ENCODE results near the gene FHOD3.

The FHOD3 gene

DNA sequence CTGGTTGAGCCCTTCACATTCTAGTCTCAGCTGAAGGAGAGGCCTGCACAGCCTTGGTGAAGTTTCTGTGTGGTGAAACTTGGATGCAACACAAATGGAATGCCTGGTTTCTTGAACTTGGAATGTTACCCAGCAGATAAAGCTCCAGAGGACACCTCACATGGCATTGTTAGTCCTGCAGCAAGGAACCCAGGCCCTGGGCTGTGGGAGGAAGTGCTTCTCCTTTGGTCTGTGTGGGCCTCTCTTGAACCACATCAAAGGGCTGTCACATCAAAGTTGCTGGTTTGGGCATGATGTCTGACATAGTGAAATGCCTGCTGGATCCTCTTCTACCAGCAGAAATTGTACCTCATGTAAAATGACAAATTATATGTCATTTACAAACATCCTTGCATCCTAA, 198.5 kb downstream of the FHOD3 start:
- Histone ChIP-seq H3K4me2 (peak overlapping the region; percentile 61), H4K20me1 (no peaks in the 10 kb centered on the region), H3K4me1 (peaks cover 53% of the 10 kb centered on the region), H3K27me3 (no peaks in the 10 kb centered on the region), H3K9me3 (no peaks in the 10 kb centered on the region), H3K27ac (no peak overlapping the region), H3K9ac (no peak overlapping the region), H3K36me3 (no peaks in the 10 kb centered on the region), H3K4me3 (no peak overlapping the region)
- no peak for TF ChIP-seq Cebpa-rat (IDR thresholded peaks at IDR 0.05)

DNA sequence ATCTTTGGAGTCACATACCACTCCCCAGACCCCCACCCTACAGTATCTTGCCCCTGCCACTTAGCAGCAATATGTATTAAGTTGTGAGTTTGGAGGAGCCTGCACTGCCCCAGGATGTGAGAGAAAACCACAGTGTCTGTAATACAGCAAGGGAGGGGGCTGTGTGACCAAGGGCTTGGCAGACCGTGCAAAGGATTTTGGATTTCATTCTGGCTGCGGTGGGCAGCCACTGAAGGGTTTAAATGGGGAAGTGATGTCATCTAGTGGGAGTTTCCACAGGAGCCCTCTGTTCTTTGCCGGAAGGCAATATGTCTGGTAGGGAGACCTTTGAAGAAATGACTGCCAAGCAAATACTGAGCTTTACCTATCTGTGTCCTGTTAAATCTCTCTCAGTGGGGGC, 202.4 kb downstream of the FHOD3 start:
- H3K9me3 ChIP-seq, result 0 out of 2 replicates have a peak, but pooled peaks cover 3% of the 10 kb centered on the region
- no peak for TF ChIP-seq Cebpa-rat (IDR thresholded peaks at IDR 0.05)
- H3K36me3 ChIP-seq, result no peaks in the 10 kb centered on the region
- peaks cover 36% of the 10 kb centered on the region for H3K4me1 ChIP-seq
- H3K27me3 ChIP-seq, result no peaks in the 10 kb centered on the region
- no peak overlapping the region for H3K27ac ChIP-seq
- H3K4me3 ChIP-seq, result no peak overlapping the region
- peak overlapping the region; percentile 71 for H3K4me2 ChIP-seq
- no peak overlapping the region for H3K9ac ChIP-seq
- no peaks in the 10 kb centered on the region for H4K20me1 ChIP-seq

DNA sequence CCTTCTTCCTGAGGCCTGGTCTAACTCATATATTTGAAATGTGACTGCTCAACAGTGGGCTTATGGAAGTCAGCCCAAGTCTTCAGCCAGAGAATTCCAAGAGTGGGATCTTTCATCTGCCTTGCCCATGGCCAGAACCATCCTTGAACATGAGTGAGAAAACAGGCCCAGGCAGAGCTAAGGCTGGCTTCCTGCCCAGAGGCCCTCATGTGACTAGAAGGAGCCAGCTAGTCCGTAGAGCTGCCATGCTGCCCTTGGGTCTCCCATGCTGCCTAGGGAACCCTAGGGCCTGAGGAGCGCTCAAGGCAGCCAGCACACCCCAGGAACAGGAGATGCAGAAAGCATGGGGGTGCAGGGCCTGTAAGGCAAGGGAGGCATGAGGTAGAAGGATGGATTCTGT, 203.6 kb downstream of the FHOD3 start:
- no peak overlapping the region for H3K4me3 ChIP-seq
- peaks cover 25% of the 10 kb centered on the region for H3K4me1 ChIP-seq
- H3K4me2 ChIP-seq, result no peak overlapping the region
- 0 out of 2 replicates have a peak, but pooled peaks cover 3% of the 10 kb centered on the region for H3K9me3 ChIP-seq
- H3K27me3 ChIP-seq, result no peaks in the 10 kb centered on the region
- H3K27ac ChIP-seq, result no peak overlapping the region
- H3K9ac ChIP-seq, result no peak overlapping the region
- no peaks in the 10 kb centered on the region for H3K36me3 ChIP-seq
- no peak for TF ChIP-seq Cebpa-rat (IDR thresholded peaks at IDR 0.05)
- H4K20me1 ChIP-seq, result no peaks in the 10 kb centered on the region

DNA sequence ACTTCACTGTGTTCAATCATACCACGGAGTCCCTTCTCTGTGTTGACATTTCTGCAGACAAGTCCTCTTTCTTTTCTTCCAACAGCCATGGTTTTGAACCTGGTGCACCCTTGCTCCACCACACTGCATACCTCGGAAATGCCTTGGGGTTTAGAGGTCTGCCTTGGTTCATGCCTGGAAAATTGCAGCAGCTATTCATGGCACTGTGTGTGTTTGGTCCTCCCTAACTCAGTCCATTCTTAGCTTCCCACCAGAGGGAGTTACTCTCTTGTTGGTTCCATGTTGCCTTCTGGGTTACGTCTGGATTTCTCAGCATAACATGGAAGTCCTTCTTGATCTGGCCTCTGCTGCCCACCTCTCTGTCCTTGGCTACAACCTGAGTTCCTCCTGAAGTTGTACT, 206.0 kb downstream of the FHOD3 start:
- Histone ChIP-seq H3K9me3 (0 out of 2 replicates have a peak, but pooled peaks cover 3% of the 10 kb centered on the region), H3K27me3 (no peaks in the 10 kb centered on the region), H4K20me1 (no peaks in the 10 kb centered on the region), H3K27ac (no peak overlapping the region), H3K4me3 (no peak overlapping the region), H3K9ac (no peak overlapping the region), H3K4me1 (peaks cover 19% of the 10 kb centered on the region), H3K36me3 (no peaks in the 10 kb centered on the region), H3K4me2 (no peak overlapping the region)
- TF ChIP-seq Cebpa-rat (IDR thresholded peaks at IDR 0.05), result no peak

DNA sequence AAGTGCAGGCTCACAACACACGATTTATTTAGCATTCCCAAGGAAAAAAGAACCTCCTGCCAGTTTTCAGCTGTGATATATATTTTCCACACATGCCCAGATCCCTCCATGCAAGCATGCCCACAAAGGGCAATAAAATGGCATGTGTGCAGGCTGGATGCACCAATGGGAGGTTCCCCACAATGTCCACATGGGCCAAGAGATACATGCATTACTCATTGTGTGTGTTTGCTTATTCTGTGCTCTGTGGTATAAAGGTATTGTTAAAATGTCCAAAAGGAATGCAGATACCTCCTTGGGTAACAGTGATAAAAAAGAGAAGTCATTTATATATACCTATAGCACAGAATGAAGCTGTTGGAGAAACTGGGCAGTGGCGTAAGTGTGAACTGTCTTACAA, 207.4 kb downstream of the FHOD3 start:
- Histone ChIP-seq H3K9me3 (0 out of 2 replicates have a peak, but pooled peaks cover 3% of the 10 kb centered on the region), H3K4me3 (no peak overlapping the region), H3K36me3 (no peaks in the 10 kb centered on the region), H3K27ac (no peak overlapping the region), H3K9ac (no peak overlapping the region), H4K20me1 (no peaks in the 10 kb centered on the region), H3K4me1 (peaks cover 11% of the 10 kb centered on the region), H3K27me3 (no peaks in the 10 kb centered on the region), H3K4me2 (no peak overlapping the region)
- TF ChIP-seq Cebpa-rat (IDR thresholded peaks at IDR 0.05), result no peak

DNA sequence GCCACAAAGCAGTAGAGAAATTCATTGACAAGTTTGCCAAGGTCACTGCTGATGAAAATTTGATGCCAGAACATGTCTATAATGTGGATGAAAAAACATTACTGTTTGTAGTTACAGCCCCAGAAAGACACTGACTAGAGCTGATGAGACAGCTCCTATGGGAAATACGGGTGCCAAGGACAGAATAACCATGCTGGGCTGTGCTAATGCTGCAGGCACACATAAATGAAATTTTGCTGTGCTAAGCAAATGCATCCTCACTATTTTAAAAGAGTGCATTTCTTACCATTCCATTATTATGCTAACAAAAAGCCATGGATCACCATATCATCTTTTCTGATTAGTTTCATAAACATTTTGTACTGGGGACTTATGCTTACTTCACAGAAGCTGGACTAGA, 208.2 kb downstream of the FHOD3 start:
- Histone ChIP-seq H3K4me3 (no peak overlapping the region), H3K4me1 (peaks cover 3% of the 10 kb centered on the region), H3K27me3 (no peaks in the 10 kb centered on the region), H3K27ac (no peak overlapping the region), H3K4me2 (no peak overlapping the region), H3K9ac (no peak overlapping the region), H3K36me3 (no peaks in the 10 kb centered on the region), H3K9me3 (0 out of 2 replicates have a peak, but pooled peaks cover 3% of the 10 kb centered on the region), H4K20me1 (no peaks in the 10 kb centered on the region)
- no peak for TF ChIP-seq Cebpa-rat (IDR thresholded peaks at IDR 0.05)

DNA sequence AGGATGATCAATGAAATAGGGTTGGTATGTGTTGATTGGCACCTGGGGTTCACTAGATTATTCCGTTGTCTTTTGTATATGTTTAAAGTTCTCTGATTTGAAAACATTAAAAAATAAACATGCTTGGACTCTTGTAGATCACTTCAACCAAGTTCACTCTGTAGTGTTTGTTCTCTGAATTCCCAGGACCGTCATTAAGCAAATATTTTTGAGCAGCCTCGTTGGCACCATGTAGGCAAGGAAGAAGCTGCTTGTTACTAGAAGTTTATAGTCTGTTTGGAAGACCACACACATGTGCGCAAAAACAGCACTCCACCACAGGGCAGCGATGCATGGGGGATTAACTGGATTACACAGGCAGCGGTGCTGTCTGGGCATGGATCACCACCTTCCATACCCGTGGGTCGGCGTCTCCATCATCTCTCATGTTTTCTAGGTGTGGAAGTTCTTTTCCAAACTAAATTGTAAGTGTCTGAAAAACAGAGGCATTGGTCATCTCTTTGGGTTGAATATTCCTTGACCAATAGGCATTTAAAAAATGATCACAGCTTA, 212.2 kb downstream of the FHOD3 start:
- no peak for TF ChIP-seq Cebpa-rat (IDR thresholded peaks at IDR 0.05)
- Histone ChIP-seq H3K4me1 (peaks cover 35% of the 10 kb centered on the region), H3K9ac (no peak overlapping the region), H3K4me3 (no peak overlapping the region), H3K4me2 (no peak overlapping the region), H3K36me3 (no peaks in the 10 kb centered on the region), H3K9me3 (no peaks in the 10 kb centered on the region), H4K20me1 (no peaks in the 10 kb centered on the region), H3K27ac (no peak overlapping the region), H3K27me3 (no peaks in the 10 kb centered on the region)

DNA sequence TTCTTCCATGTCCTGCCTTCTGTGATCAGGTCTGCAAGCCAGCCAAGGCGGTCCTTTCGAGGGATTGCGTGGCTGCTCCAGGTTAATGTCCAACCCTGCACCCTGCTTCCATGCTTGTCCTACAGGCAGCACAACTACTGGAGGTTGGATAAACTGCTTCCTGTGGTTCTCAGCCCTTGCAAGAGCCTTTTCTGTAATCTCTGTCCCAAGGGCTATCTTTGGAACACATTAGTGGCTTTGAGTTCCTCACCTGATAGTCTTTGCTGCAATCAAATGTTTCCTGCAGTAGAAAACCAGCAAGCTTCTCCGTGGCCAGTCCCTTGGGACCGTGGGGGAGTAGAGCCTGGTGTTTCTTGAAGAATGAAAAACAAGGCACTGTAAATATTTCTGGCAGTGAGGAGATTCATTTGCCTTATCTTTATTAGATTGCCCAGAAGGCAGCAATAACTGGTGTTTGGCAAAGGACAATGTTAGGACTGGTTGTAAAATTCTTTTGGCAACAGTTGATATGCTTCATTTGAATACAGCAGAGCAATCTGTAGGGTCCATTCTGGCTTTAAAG, 214.4 kb downstream of the FHOD3 start:
- Histone ChIP-seq H4K20me1 (no peaks in the 10 kb centered on the region), H3K4me2 (peak overlapping the region; percentile 64), H3K4me3 (no peak overlapping the region), H3K27ac (no peak overlapping the region), H3K27me3 (no peaks in the 10 kb centered on the region), H3K9ac (no peak overlapping the region), H3K9me3 (no peaks in the 10 kb centered on the region), H3K36me3 (no peaks in the 10 kb centered on the region), H3K4me1 (peaks cover 57% of the 10 kb centered on the region)
- TF ChIP-seq Cebpa-rat (IDR thresholded peaks at IDR 0.05), result no peak

DNA sequence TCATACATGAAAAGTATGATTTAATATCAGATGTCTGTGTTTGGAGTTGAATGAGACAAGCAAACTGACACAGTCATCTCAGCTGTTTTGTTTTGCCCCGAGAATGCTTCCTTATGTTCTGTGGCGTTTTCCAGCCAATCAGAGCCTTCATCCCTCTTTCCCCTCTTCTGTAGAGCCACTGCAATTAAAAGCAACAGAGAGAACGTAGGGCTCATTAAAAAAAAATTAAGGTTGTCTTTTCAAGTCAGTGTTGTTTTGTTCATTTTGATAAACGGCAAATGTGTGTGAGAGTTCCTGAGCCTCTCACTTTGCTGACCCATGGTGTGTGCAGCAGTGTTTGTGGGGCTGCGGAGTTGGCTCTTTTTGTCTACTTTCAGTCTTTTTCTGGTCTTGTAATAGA, 216.0 kb downstream of the FHOD3 start:
- no peaks in the 10 kb centered on the region for H3K36me3 ChIP-seq
- no peaks in the 10 kb centered on the region for H3K9me3 ChIP-seq
- H3K4me3 ChIP-seq, result no peak overlapping the region
- TF ChIP-seq Cebpa-rat (IDR thresholded peaks at IDR 0.05), result no peak
- no peaks in the 10 kb centered on the region for H3K27me3 ChIP-seq
- peaks cover 60% of the 10 kb centered on the region for H3K4me1 ChIP-seq
- H3K4me2 ChIP-seq, result peak overlapping the region; percentile 13
- no peak overlapping the region for H3K27ac ChIP-seq
- H4K20me1 ChIP-seq, result no peaks in the 10 kb centered on the region
- no peak overlapping the region for H3K9ac ChIP-seq

DNA sequence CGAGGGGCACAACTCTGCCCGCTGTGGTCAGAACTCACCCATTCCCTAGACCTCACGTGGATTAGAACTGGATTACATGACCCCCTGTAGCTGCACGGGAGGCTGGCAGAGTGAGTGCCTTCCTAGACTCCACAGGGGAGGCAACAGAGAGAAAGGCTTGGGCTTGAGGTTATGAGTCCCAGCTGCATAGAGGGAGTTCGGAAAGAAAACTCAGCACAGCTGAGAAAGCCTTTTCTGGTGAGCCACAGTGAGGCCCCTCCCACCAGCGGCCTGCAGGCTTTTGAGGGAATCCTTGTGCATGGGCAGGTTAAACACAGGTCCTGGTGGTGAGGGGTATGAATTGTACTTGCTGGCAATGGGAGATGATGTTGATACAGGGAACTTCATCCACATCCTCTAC, 217.3 kb downstream of the FHOD3 start:
- no peak for TF ChIP-seq Cebpa-rat (IDR thresholded peaks at IDR 0.05)

More for the DNA sequence above, 217.3 kb downstream of the FHOD3 start:
- Histone ChIP-seq H3K27ac (no peak overlapping the region), H3K9ac (no peak overlapping the region), H3K27me3 (no peaks in the 10 kb centered on the region), H4K20me1 (no peaks in the 10 kb centered on the region), H3K36me3 (no peaks in the 10 kb centered on the region), H3K4me1 (peaks cover 60% of the 10 kb centered on the region), H3K4me2 (peak overlapping the region; percentile 73), H3K4me3 (no peak overlapping the region), H3K9me3 (no peaks in the 10 kb centered on the region)

All from BLaER1 (cell line).